Thyroid gland (tissue), 4 donors: Measurements from ENCODE around the gene DPY19L1. TPM values are rescaled to one million over a fixed set of nuclear protein-coding genes. Genes with fewer than 3 reads are reported as not detected.

Experiments
- DNase-seq, 2 donors: peaks; one replicate each; pipeline ENCODE4 v3.0.0-alpha.2; 2019
- H3K27ac ChIP-seq, 3 donors: fragments of 200-600 bp; sonication (generic); 1 replicate in 2 of 3; 2 replicates in 1 of 3; pipeline ENCODE4 v1.5.1; 2016 to 2019; ENCODE audit warnings: mild to moderate bottlenecking in 1 of 3, moderate library complexity in 1 of 3
- H3K27me3 ChIP-seq: fragments of 200-600 bp; sonication (generic); one replicate; pipeline ENCODE4 v1.5.1; 2019
- H3K36me3 ChIP-seq, 2 donors: fragments of 200-600 bp; sonication (generic); one replicate each; pipeline ENCODE4 v1.5.1; 2016 to 2019
- H3K4me1 ChIP-seq, 2 donors: fragments of 200-600 bp; sonication (generic); one replicate each; pipeline ENCODE4 v1.5.1; 2017 to 2019
- H3K4me3 ChIP-seq, 3 donors: fragments of 200-600 bp; sonication (generic); replicated peaks in 1 of 3; 1 replicate in 2 of 3; 2 replicates in 1 of 3; pipeline ENCODE4 v1.5.1; 2016; ENCODE audit warnings: mild to moderate bottlenecking in 1 of 3
- H3K9me3 ChIP-seq: fragments of 200-600 bp; sonication (generic); one replicate; pipeline ENCODE4 v1.5.1; 2017
- CTCF ChIP-seq, 6 experiments: fragments of 200-600 bp in 3 of 6; fragments of 450-650 bp in 3 of 6; sonication (generic) in 3 of 6; IDR thresholded peaks; one replicate each; pipeline ENCODE4 v1.5.1; 2016 to 2019; ENCODE audit warnings: antibody characterized with exemption in 6 of 6, mild to moderate bottlenecking in 2 of 6, inconsistent platforms in 1 of 6, moderate library complexity in 1 of 6
- POLR2A ChIP-seq, 2 donors: fragments of 450-650 bp; IDR thresholded peaks; one replicate each; pipeline ENCODE4 v1.6.1; 2017; ENCODE audit warnings: antibody characterized with exemption in 2 of 2, mild to moderate bottlenecking in 2 of 2, moderate library complexity in 1 of 2
- WGBS, 2 donors: methylation state at CpG; one replicate each; pipeline ENCODE4 v1.1.5; 2017; 5-methylcytosine and 5-hydroxymethylcytosine counted together
- intact Hi-C: fragments of 100-400 bp; cut with DNase I; formaldehyde crosslinking; loops from one replicate; pipeline ENCODE4 v1.15.1; 2023
- total RNA-seq, 4 donors: library from RNA; depleted of rRNA; stranded (reverse); fragments of >200 nt; gene quantifications; one replicate each; pipeline ENCODE4 v1.2.3, GENCODE V29; 2016

The DPY19L1 gene
- total RNA-seq, 4 donors from 2014 or later: 14.0 to 50.3 (median 15.0) TPM

- WGBS, 2 donors: 91 to 95% methylated on average over 2 of the region's 2 CpGs
- TF ChIP-seq CTCF (IDR thresholded peaks at IDR 0.05): no peak
- TF ChIP-seq POLR2A (IDR thresholded peaks at IDR 0.05): no peak
- peaks cover under 1 to 7% of the 10 kb centered on the region in 2 donors for H3K4me1 ChIP-seq
- H3K27ac ChIP-seq: no peak overlapping the region
- no peaks in the 10 kb centered on the region for H3K27me3 ChIP-seq
- DNase-seq: no peak
- H3K36me3 ChIP-seq: no peaks in the 10 kb centered on the region
- intact Hi-C loops: no loop called here
- H3K4me3 ChIP-seq: no peak overlapping the region
- H3K9me3 ChIP-seq: no peaks in the 10 kb centered on the region
Measured at GRCh38 chr7:35030848-35031247, 6.4 kb downstream of the DPY19L1 start.

GRCh38 chr7:35029311-35029710, 8.0 kb downstream of the DPY19L1 start:
- 79 to 80% methylated on average over 1 of the region's 1 CpG for WGBS, 2 donors
- no peak for DNase-seq
- Histone ChIP-seq H3K9me3 (no peaks in the 10 kb centered on the region), H3K27ac (no peak overlapping the region), H3K4me3 (no peak overlapping the region), H3K4me1 (no peaks in the 10 kb centered on the region), H3K27me3 (no peaks in the 10 kb centered on the region), H3K36me3 (no peaks in the 10 kb centered on the region)
- no peak for TF ChIP-seq POLR2A (IDR thresholded peaks at IDR 0.05)
- TF ChIP-seq CTCF (IDR thresholded peaks at IDR 0.05): no peak
- intact Hi-C loops: no loop called here

GRCh38 chr7:35026150-35026549, 11.1 kb downstream of the DPY19L1 start:
- TF ChIP-seq CTCF (IDR thresholded peaks at IDR 0.05) (no peak), POLR2A (IDR thresholded peaks at IDR 0.05) (no peak)
- no peak overlapping the region for H3K27ac ChIP-seq
- intact Hi-C loops: no loop called here
- no peak overlapping the region for H3K4me3 ChIP-seq
- H3K36me3 ChIP-seq: no peaks in the 10 kb centered on the region
- H3K9me3 ChIP-seq: no peaks in the 10 kb centered on the region
- peaks cover 0 to 5% of the 10 kb centered on the region in 2 donors for H3K4me1 ChIP-seq
- no peak for DNase-seq
- no peaks in the 10 kb centered on the region for H3K27me3 ChIP-seq

- Histone ChIP-seq H3K4me1 (peaks cover 0 to 5% of the 10 kb centered on the region in 2 donors), H3K9me3 (no peaks in the 10 kb centered on the region), H3K27me3 (no peaks in the 10 kb centered on the region), H3K4me3 (no peak overlapping the region), H3K36me3 (no peaks in the 10 kb centered on the region), H3K27ac (no peak overlapping the region)
- no peak for TF ChIP-seq CTCF (IDR thresholded peaks at IDR 0.05)
- TF ChIP-seq POLR2A (IDR thresholded peaks at IDR 0.05): no peak
- DNase-seq: no peak
- 75 to 77% methylated on average over 1 of the region's 1 CpG for WGBS, 2 donors
- intact Hi-C loops: no loop called here
Measured at GRCh38 chr7:35025369-35025870, 11.9 kb downstream of the DPY19L1 start.

- H3K27me3 ChIP-seq: no peaks in the 10 kb centered on the region
- no peaks in the 10 kb centered on the region for H3K9me3 ChIP-seq
- H3K4me1 ChIP-seq: peaks cover 0 to 5% of the 10 kb centered on the region in 2 donors
- intact Hi-C loops: no loop called here
- DNase-seq: no peak
- H3K4me3 ChIP-seq: no peak overlapping the region
- 94 to 96% methylated on average over 3 of the region's 3 CpGs for WGBS, 2 donors
- H3K27ac ChIP-seq: no peak overlapping the region
- no peak for TF ChIP-seq POLR2A (IDR thresholded peaks at IDR 0.05)
- TF ChIP-seq CTCF (IDR thresholded peaks at IDR 0.05): no peak
- H3K36me3 ChIP-seq: no peaks in the 10 kb centered on the region
Measured at GRCh38 chr7:35024298-35024697, 13.0 kb downstream of the DPY19L1 start.
